Astrocyte (in vitro differentiated cells and primary cell): ENCODE results near the gene KANSL2. TPM values are rescaled to one million over a fixed set of nuclear protein-coding genes. Genes with fewer than 3 reads are reported as not detected.

ENCODE experiments used
- DNase-seq: peaks from one replicate; pipeline ENCODE4 v3.0.0-alpha.2; 2010; ENCODE audit warnings: low read depth
- FAIRE-seq: peaks from 2 replicates; lab custom pipeline; 2011; peaks lifted over from hg19 to GRCh38; lab: Jason Lieb, UNC
- H2AFZ ChIP-seq: 2 replicates; pipeline ENCODE4 v1.6.0; 2012; ENCODE audit warnings: low read depth, low read length, inconsistent platforms
- H3K27ac ChIP-seq: 2 replicates; pipeline ENCODE4 v1.5.1; 2011; ENCODE audit warnings: low read depth, low read length, inconsistent platforms
- H3K27me3 ChIP-seq: 2 replicates; pipeline ENCODE4 v1.6.0; 2011; ENCODE audit warnings: low read length, inconsistent platforms; ENCODE audit not compliant: insufficient read depth
- H3K36me3 ChIP-seq: 2 replicates; pipeline ENCODE4 v1.5.1; 2011; ENCODE audit warnings: low read length, inconsistent platforms; ENCODE audit not compliant: insufficient read depth
- H3K4me1 ChIP-seq: 2 replicates; pipeline ENCODE4 v1.5.1; 2011; ENCODE audit warnings: low read length, inconsistent platforms; ENCODE audit not compliant: insufficient read depth
- H3K4me2 ChIP-seq: 2 replicates; pipeline ENCODE4 v1.6.0; 2012; ENCODE audit warnings: low read length, inconsistent platforms
- H3K4me3 ChIP-seq: 2 replicates; pipeline ENCODE4 v1.5.1; 2011; ENCODE audit warnings: low read depth, mild to moderate bottlenecking, low read length, inconsistent platforms; ENCODE audit not compliant: insufficient read depth
- H3K79me2 ChIP-seq: 2 replicates; pipeline ENCODE4 v1.6.0; 2012; ENCODE audit warnings: mild to moderate bottlenecking, low read length, inconsistent platforms; ENCODE audit not compliant: insufficient read depth
- H3K9ac ChIP-seq: 2 replicates; pipeline ENCODE4 v1.6.0; 2012; ENCODE audit warnings: mild to moderate bottlenecking, low read length, inconsistent platforms
- H3K9me3 ChIP-seq: 2 replicates; pipeline ENCODE4 v1.5.1; 2012; ENCODE audit warnings: low read depth, mild to moderate bottlenecking, low read length, inconsistent platforms; ENCODE audit not compliant: insufficient read depth
- H4K20me1 ChIP-seq: 2 replicates; pipeline ENCODE4 v1.6.0; 2012; ENCODE audit warnings: low read length, inconsistent platforms; ENCODE audit not compliant: insufficient read depth
- H3K27ac Mint-ChIP-seq: one replicate; pipeline ENCODE4 v1.8.0; 2021; ENCODE audit warnings: mild to moderate bottlenecking, mixed read lengths; ENCODE audit not compliant: unreplicated experiment
- H3K27me3 Mint-ChIP-seq: one replicate; pipeline ENCODE4 v1.8.0; 2021; ENCODE audit warnings: low read depth, mixed read lengths; ENCODE audit not compliant: unreplicated experiment
- H3K36me3 Mint-ChIP-seq: one replicate; pipeline ENCODE4 v1.8.0; 2021; ENCODE audit warnings: low read depth, mixed read lengths; ENCODE audit not compliant: unreplicated experiment
- H3K4me1 Mint-ChIP-seq: one replicate; pipeline ENCODE4 v1.8.0; 2021; ENCODE audit warnings: low read depth, mixed read lengths; ENCODE audit not compliant: unreplicated experiment
- H3K4me3 Mint-ChIP-seq: one replicate; pipeline ENCODE4 v1.8.0; 2021; ENCODE audit warnings: mild to moderate bottlenecking, moderate library complexity, mixed read lengths; ENCODE audit not compliant: unreplicated experiment
- H3K9me3 Mint-ChIP-seq: one replicate; pipeline ENCODE4 v1.8.0; 2021; ENCODE audit warnings: mild to moderate bottlenecking, mixed read lengths; ENCODE audit not compliant: unreplicated experiment
- CTCF ChIP-seq: IDR thresholded peaks from 2 replicates; pipeline ENCODE4 v1.5.1; 2011; ENCODE audit warnings: low read depth, mild to moderate bottlenecking, inconsistent platforms, low read length, moderate library complexity; ENCODE audit not compliant: insufficient read depth
- EZH2 ChIP-seq: IDR thresholded peaks from 2 replicates; pipeline ENCODE4 v1.6.1; 2012; ENCODE audit warnings: mild to moderate bottlenecking, low read length, inconsistent platforms; ENCODE audit not compliant: insufficient read depth
- total RNA-seq: library from RNA; stranded (reverse); gene quantifications from 2 replicates; pipeline ENCODE4 v1.2.1, GENCODE V29; 2021

The KANSL2 gene
- total RNA-seq, 1 donor from 2014 or later, result 45.7 TPM

DNA sequence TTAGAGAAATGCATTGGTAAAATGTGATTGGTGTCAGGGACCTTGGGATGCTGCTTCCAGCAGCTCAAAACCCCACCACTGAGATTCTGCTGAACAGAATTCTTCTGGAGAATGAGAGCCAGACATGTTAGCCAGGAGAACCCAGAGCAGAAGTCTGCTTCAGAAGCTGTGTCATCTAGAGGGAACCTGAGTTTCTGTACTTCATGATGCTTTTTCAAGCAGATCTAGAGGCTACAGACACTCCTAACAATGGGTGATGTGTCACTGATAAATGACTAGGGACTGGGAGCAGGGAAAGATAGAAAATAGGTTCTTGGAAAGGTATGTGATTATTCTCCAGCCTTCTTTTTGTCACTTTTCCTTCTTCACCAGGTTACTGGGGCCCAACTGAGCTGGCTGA, 41.6 kb downstream of the KANSL2 start:
- H4K20me1 ChIP-seq, result no peaks in the 10 kb centered on the region
- no peak overlapping the region for H3K9ac ChIP-seq
- Mint-ChIP-seq H3K4me1 (no peaks in the 10 kb centered on the region), H3K27me3 (no peaks in the 10 kb centered on the region), H3K4me3 (no peak overlapping the region), H3K27ac (no peak overlapping the region), H3K36me3 (peaks cover 32% of the 10 kb centered on the region), H3K9me3 (no peaks in the 10 kb centered on the region)
- no peak for FAIRE-seq
- H3K36me3 ChIP-seq, result peaks cover 4% of the 10 kb centered on the region
- H2AFZ ChIP-seq, result no peak overlapping the region
- no peak for DNase-seq
- no peak overlapping the region for H3K4me3 ChIP-seq
- H3K27ac ChIP-seq, result no peak overlapping the region
- TF ChIP-seq EZH2 (no peak), CTCF (no peak)
- H3K79me2 ChIP-seq, result no peaks in the 10 kb centered on the region
- H3K27me3 ChIP-seq, result no peaks in the 10 kb centered on the region
- no peaks in the 10 kb centered on the region for H3K9me3 ChIP-seq
- no peak overlapping the region for H3K4me2 ChIP-seq
- no peaks in the 10 kb centered on the region for H3K4me1 ChIP-seq

GRCh38 chr12:48631071-48631470, 51.0 kb downstream of the KANSL2 start:
- DNase-seq, result no peak
- no peak overlapping the region for H3K27ac Mint-ChIP-seq
- TF ChIP-seq CTCF, result no peak
- no peak for TF ChIP-seq EZH2

DNA sequence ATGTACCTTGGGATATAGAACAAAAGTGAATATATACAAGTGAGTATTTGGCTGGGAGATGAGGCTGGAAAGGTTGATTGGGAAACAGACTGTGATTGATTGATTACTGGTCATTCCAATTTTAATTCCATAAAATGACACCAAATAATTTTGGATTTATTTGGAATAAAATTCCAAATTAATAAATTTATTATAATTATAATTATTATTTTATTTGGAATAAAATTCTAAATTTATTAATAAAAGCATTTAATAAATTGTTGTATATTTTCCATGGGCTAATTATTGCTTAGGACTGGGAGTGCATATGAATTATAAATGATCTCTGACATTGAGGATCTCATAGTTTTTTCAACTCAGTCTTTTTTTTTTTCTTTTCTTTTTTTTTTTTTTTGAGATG, 51.7 kb downstream of the KANSL2 start:
- Histone ChIP-seq H3K4me3 (no peak overlapping the region), H3K27me3 (peaks cover 5% of the 10 kb centered on the region), H3K9ac (no peak overlapping the region), H3K27ac (no peak overlapping the region), H3K9me3 (no peaks in the 10 kb centered on the region), H2AFZ (no peak overlapping the region), H4K20me1 (no peaks in the 10 kb centered on the region), H3K79me2 (no peaks in the 10 kb centered on the region), H3K4me2 (no peak overlapping the region), H3K36me3 (no peaks in the 10 kb centered on the region), H3K4me1 (no peaks in the 10 kb centered on the region)
- peaks cover 2% of the 10 kb centered on the region for H3K27me3 Mint-ChIP-seq
- DNase-seq (no peak), FAIRE-seq (no peak)
- H3K27ac Mint-ChIP-seq, result no peak overlapping the region
- TF ChIP-seq EZH2 (no peak), CTCF (no peak)
- H3K36me3 Mint-ChIP-seq, result peaks cover 5% of the 10 kb centered on the region
- H3K4me1 Mint-ChIP-seq, result peaks cover 9% of the 10 kb centered on the region
- no peaks in the 10 kb centered on the region for H3K9me3 Mint-ChIP-seq
- H3K4me3 Mint-ChIP-seq, result no peak overlapping the region

More at GRCh38 chr12:48631071-48631470, 51.0 kb downstream of the KANSL2 start:
- no peak for FAIRE-seq
- Histone ChIP-seq H3K9me3 (no peaks in the 10 kb centered on the region), H3K4me2 (no peak overlapping the region), H3K4me1 (no peaks in the 10 kb centered on the region), H4K20me1 (no peaks in the 10 kb centered on the region), H3K9ac (no peak overlapping the region), H3K4me3 (no peak overlapping the region), H3K27me3 (peaks cover 5% of the 10 kb centered on the region), H2AFZ (no peak overlapping the region), H3K79me2 (no peaks in the 10 kb centered on the region), H3K36me3 (no peaks in the 10 kb centered on the region), H3K27ac (no peak overlapping the region)
- Mint-ChIP-seq H3K4me1 (peaks cover 9% of the 10 kb centered on the region), H3K27me3 (peaks cover 2% of the 10 kb centered on the region), H3K36me3 (peaks cover 5% of the 10 kb centered on the region), H3K9me3 (no peaks in the 10 kb centered on the region), H3K4me3 (no peak overlapping the region)
